NOMO-1 treated with dmso at 0.1 percent for 144 hours (cell line): Measurements from ENCODE around the gene MEIOSIN.
"Not testable (repeated sequence)": the region's sequence is repeated elsewhere in the genome, so short reads cannot be mapped to it uniquely, and the experiment has no call there.

Experiments used
- DNase-seq: peaks from one replicate; lab custom pipeline; 2025; ENCODE audit not compliant: unreplicated experiment; lab: John Stamatoyannopoulos, UW

The MEIOSIN gene

GRCh38 chr19:45717983-45718650, 15.1 kb upstream of the MEIOSIN start:
- DNase-seq = no peak

- not testable (repeated sequence) for DNase-seq
Measured at GRCh38 chr19:45720065-45720464, 13.2 kb upstream of the MEIOSIN start.

GRCh38 chr19:45728683-45729082, 4.6 kb upstream of the MEIOSIN start:
- DNase-seq = not testable (repeated sequence)

- no peak for DNase-seq
Measured at GRCh38 chr19:45729800-45730290, 3.4 kb upstream of the MEIOSIN start.

GRCh38 chr19:45730368-45731288, 2.6 kb upstream of the MEIOSIN start, which contains the start of gene FBXO46:
TSS of gene FBXO46 (minus strand) at chr19:45730896. CDS start at chr19:45713495, 17,401 bp downstream.
- DNase-seq = peak; percentile 99

- peak; percentile 57 for DNase-seq
Measured at GRCh38 chr19:45739498-45740439, 6.5 kb downstream of the MEIOSIN start.

GRCh38 chr19:45742969-45743368, 9.7 kb downstream of the MEIOSIN start:
- DNase-seq = no peak

GRCh38 chr19:45745606-45746005, 12.4 kb downstream of the MEIOSIN start:
- no peak for DNase-seq

GRCh38 chr19:45746866-45747265, 13.6 kb downstream of the MEIOSIN start:
- DNase-seq = no peak

GRCh38 chr19:45747513-45747912, 14.3 kb downstream of the MEIOSIN start:
- DNase-seq = no peak

- not testable (repeated sequence) for DNase-seq
Measured at GRCh38 chr19:45751483-45751882, 18.2 kb downstream of the MEIOSIN start.

GRCh38 chr19:45752639-45753038, 19.4 kb downstream of the MEIOSIN start:
- no peak for DNase-seq

GRCh38 chr19:45753548-45753947, 20.3 kb downstream of the MEIOSIN start:
- DNase-seq = no peak

- no peak for DNase-seq
Measured at GRCh38 chr19:45754323-45754722, 21.1 kb downstream of the MEIOSIN start.

GRCh38 chr19:45757695-45758094, 24.5 kb downstream of the MEIOSIN start:
- no peak for DNase-seq

GRCh38 chr19:45758921-45759320, 25.7 kb downstream of the MEIOSIN start:
- DNase-seq = no peak

GRCh38 chr19:45761714-45762113, 28.5 kb downstream of the MEIOSIN start:
- DNase-seq = no peak

GRCh38 chr19:45762870-45763631, 29.8 kb downstream of the MEIOSIN start:
- DNase-seq = no peak

- DNase-seq = no peak
Measured at GRCh38 chr19:45763691-45764294, 30.6 kb downstream of the MEIOSIN start.

GRCh38 chr19:45764475-45764874, 31.2 kb downstream of the MEIOSIN start:
- no peak for DNase-seq
